ENCODE data around the gene SPON2. TPM values are rescaled to one million over a fixed set of nuclear protein-coding genes. Genes with fewer than 3 reads are reported as not detected.
"Not testable (repeated sequence)": the region's sequence is repeated elsewhere in the genome, so short reads cannot be mapped to it uniquely, and the experiment has no call there.

SPON2 gene
- total RNA-seq, 2 experiments from 2014 or later, result 12.8 to 15.7 TPM

GRCh38 chr4:1133033-1133432 is 39.4 kb downstream of the SPON2 start:
- Histone ChIP-seq H3K9me3 (ENCODE audit: control insufficient read depth in 1 of 2, insufficient read depth in 1 of 2, low read length in 2 of 2) (peaks cover 0 to under 1% of the 10 kb centered on the region in 2 experiments), H3K4me3 (ENCODE audit: low read length) (no peak overlapping the region), H3K4me1 (ENCODE audit: insufficient read depth, low read length) (peaks cover 11% of the 10 kb centered on the region), H3K27ac (ENCODE audit: low read depth in 1 of 2, low read length in 2 of 2) (no peak overlapping the region), H3K36me3 (ENCODE audit: insufficient read depth, low read length) (no peaks in the 10 kb centered on the region), H3K27me3 (ENCODE audit: control insufficient read depth in 1 of 2, insufficient read depth in 2 of 2, low read length in 2 of 2) (no peaks in the 10 kb centered on the region)
- H3K4me1 Mint-ChIP-seq (ENCODE audit: low read depth), result peaks cover 29% of the 10 kb centered on the region
- no peaks in the 10 kb centered on the region for H3K9me3 Mint-ChIP-seq
- DNase-seq (no peak), ATAC-seq (ENCODE audit: poor library complexity) (no peak)
- peaks cover 4% of the 10 kb centered on the region for H3K27me3 Mint-ChIP-seq
- H3K36me3 Mint-ChIP-seq (ENCODE audit: low read depth), result no peaks in the 10 kb centered on the region
- ChIA-PET CTCF (interaction anchor here (1.0 to 3.0 kb wide), 2 partner anchors 135 kb away, joined by 3 to 20 read pairs; no protein-coding TSS in a partner anchor), POLR2A (no interaction called here)
- H3K4me3 Mint-ChIP-seq, result no peak overlapping the region
- no peak overlapping the region for H3K27ac Mint-ChIP-seq
- TF ChIP-seq CTCF (IDR thresholded peaks at IDR 0.05), result no peak
- intact Hi-C loops (cut with DNase I, micrococcal nuclease), result loop anchor here in 1 of 2 experiments (5.0 kb wide), 1 partner anchor 114 kb away; the partner anchor contains the start of gene CTBP1

- Histone ChIP-seq H3K27me3 (ENCODE audit: control insufficient read depth in 1 of 2, insufficient read depth in 2 of 2, low read length in 2 of 2) (peaks cover 0 to 5% of the 10 kb centered on the region in 2 experiments), H3K4me1 (ENCODE audit: insufficient read depth, low read length) (peaks cover 3% of the 10 kb centered on the region), H3K27ac (ENCODE audit: low read depth in 1 of 2, low read length in 2 of 2) (no peak overlapping the region), H3K36me3 (ENCODE audit: insufficient read depth, low read length) (no peaks in the 10 kb centered on the region), H3K4me3 (ENCODE audit: low read length) (no peak overlapping the region), H3K9me3 (ENCODE audit: control insufficient read depth in 1 of 2, insufficient read depth in 1 of 2, low read length in 2 of 2) (no peaks in the 10 kb centered on the region)
- ATAC-seq (ENCODE audit: poor library complexity) (peak; percentile 100), DNase-seq (peak; percentile 64 to 89 (median 72))
- Mint-ChIP-seq H3K4me3 (no peak overlapping the region), H3K9me3 (no peaks in the 10 kb centered on the region), H3K4me1 (ENCODE audit: low read depth) (peaks cover 5% of the 10 kb centered on the region), H3K27me3 (peaks cover 8% of the 10 kb centered on the region), H3K27ac (no peak overlapping the region), H3K36me3 (ENCODE audit: low read depth) (no peaks in the 10 kb centered on the region)
- intact Hi-C loops (cut with DNase I, micrococcal nuclease), result loop anchor here (1.0 to 5.0 kb wide), 6 partner anchors 117 to 498 kb away; partner anchors contain the start of gene CTBP1 (in 1 of the 2)
- POLR2A ChIA-PET, result interaction anchor here (0.6 to 1.3 kb wide), 4 partner anchors 117 to 1907 kb away, joined by 3 to 5 read pairs (median 4); partner anchors contain the start of gene UVSSA
- CTCF ChIA-PET, result interaction anchor here (0.6 to 3.0 kb wide), 5 partner anchors 16 to 499 kb away, joined by 3 to 20 read pairs (median 4); no protein-coding TSS in a partner anchor
- peak; percentile 99 for TF ChIP-seq CTCF (IDR thresholded peaks at IDR 0.05)
These were observed 41.8 kb downstream of the SPON2 start for GRCh38 chr4:1130316-1131186.

- CTCF ChIA-PET, result no interaction called here
- H3K27ac ChIP-seq (ENCODE audit: low read depth in 1 of 2, low read length in 2 of 2), result no peak overlapping the region
- intact Hi-C loops (cut with DNase I, micrococcal nuclease), result no loop called here
- Mint-ChIP-seq H3K27ac (no peak overlapping the region), H3K27me3 (peaks cover 8% of the 10 kb centered on the region), H3K36me3 (ENCODE audit: low read depth) (no peaks in the 10 kb centered on the region), H3K9me3 (no peaks in the 10 kb centered on the region), H3K4me3 (no peak overlapping the region), H3K4me1 (ENCODE audit: low read depth) (peaks cover 5% of the 10 kb centered on the region)
- no peak for ATAC-seq (ENCODE audit: poor library complexity)
- no peak overlapping the region for H3K4me3 ChIP-seq (ENCODE audit: low read length)
- H3K27me3 ChIP-seq (ENCODE audit: control insufficient read depth in 1 of 2, insufficient read depth in 2 of 2, low read length in 2 of 2), result peaks cover 0 to 5% of the 10 kb centered on the region in 2 experiments
- peaks cover 3% of the 10 kb centered on the region for H3K4me1 ChIP-seq (ENCODE audit: insufficient read depth, low read length)
- H3K36me3 ChIP-seq (ENCODE audit: insufficient read depth, low read length), result no peaks in the 10 kb centered on the region
- DNase-seq, result no peak
- no peaks in the 10 kb centered on the region for H3K9me3 ChIP-seq (ENCODE audit: control insufficient read depth in 1 of 2, insufficient read depth in 1 of 2, low read length in 2 of 2)
- no peak for TF ChIP-seq CTCF (IDR thresholded peaks at IDR 0.05)
- POLR2A ChIA-PET, result no interaction called here
These were observed 45.9 kb downstream of the SPON2 start for GRCh38 chr4:1126506-1126905.

GRCh38 chr4:1125466-1125865 is 46.9 kb downstream of the SPON2 start:
- CTCF ChIA-PET, POLR2A ChIA-PET: not testable (repeated sequence)

More at GRCh38 chr4:1125466-1125865, 46.9 kb downstream of the SPON2 start:
- intact Hi-C loops (cut with DNase I, micrococcal nuclease); H3K36me3 Mint-ChIP-seq (ENCODE audit: low read depth); H3K27me3 Mint-ChIP-seq; H3K27me3 ChIP-seq (ENCODE audit: control insufficient read depth in 1 of 2, insufficient read depth in 2 of 2, low read length in 2 of 2); H3K9me3 ChIP-seq (ENCODE audit: control insufficient read depth in 1 of 2, insufficient read depth in 1 of 2, low read length in 2 of 2); H3K27ac Mint-ChIP-seq; ATAC-seq (ENCODE audit: poor library complexity); H3K9me3 Mint-ChIP-seq; H3K36me3 ChIP-seq (ENCODE audit: insufficient read depth, low read length); H3K4me1 Mint-ChIP-seq (ENCODE audit: low read depth); H3K4me3 ChIP-seq (ENCODE audit: low read length); H3K4me3 Mint-ChIP-seq; H3K27ac ChIP-seq (ENCODE audit: low read depth in 1 of 2, low read length in 2 of 2); H3K4me1 ChIP-seq (ENCODE audit: insufficient read depth, low read length); DNase-seq: not testable (repeated sequence)

All from CD4-positive, alpha-beta T cell (primary cell).